HG03025 (cell line): ENCODE measurements around the gene DLD.

Experiments used
- ATAC-seq: cut with Tn5 transposase; IDR thresholded peaks from one replicate; pipeline ENCODE4 v1.9.1; 2021; ENCODE audit warnings: mild to moderate bottlenecking, moderate library complexity; ENCODE audit not compliant: unreplicated experiment, low FRiP score

The DLD gene

DNA sequence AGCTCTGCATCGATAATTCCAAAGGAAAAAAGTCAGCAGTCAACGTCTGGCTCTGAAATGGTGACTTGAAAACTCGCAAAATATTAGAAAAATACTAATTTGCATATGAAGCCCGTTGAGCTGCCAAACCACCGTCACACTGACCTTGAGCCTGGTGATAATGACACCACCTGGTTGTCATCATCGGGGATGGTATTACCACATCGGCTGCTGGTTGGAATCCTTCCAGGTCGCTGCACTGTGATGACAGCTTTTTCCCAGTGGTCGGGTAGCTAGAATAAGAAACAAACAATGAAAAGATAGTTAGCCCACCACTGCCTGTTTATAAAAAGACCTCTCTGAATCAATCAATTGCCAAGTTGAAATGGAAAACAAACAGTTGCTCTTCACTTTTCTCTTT, 70.4 kb downstream of the DLD start:
- no peak for ATAC-seq

DNA sequence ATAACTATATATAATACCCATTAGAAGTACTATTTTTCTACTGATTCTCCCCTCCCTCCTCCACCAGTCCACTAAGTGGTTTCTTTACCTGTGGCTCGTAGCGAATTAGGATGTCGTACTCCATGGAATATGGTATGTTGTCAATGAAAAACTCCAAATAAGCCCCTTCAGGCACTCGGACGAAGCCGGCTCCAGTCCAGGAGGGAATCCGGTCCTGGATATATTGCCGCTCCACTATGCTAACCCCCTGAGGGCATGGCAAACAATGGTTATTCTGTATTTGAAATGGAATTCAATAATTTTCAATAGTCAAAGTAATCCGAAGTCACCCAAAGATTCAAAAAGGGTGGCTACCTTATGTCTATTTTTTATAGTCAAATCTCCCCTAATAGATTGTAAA, 71.8 kb downstream of the DLD start:
- ATAC-seq, result no peak

DNA sequence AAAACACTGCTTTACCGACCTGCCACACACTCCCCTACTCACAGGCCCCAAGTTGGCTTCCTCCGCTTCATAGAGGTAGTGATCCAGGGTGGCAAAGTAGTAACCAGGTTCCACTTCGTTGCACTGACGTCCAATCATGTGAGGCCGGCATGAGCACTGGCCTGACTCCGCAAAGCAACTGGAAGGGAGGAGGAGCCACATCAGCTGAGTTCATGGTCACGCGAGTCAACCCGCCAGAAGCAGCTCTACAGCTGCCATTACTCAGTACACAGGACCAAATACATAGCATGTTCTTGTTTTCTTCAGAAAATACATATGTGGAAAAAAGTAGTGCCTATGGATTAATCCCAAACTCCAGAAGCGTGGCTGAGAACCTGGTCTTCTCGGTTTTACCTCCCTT, 73.5 kb downstream of the DLD start:
- ATAC-seq, result no peak

DNA sequence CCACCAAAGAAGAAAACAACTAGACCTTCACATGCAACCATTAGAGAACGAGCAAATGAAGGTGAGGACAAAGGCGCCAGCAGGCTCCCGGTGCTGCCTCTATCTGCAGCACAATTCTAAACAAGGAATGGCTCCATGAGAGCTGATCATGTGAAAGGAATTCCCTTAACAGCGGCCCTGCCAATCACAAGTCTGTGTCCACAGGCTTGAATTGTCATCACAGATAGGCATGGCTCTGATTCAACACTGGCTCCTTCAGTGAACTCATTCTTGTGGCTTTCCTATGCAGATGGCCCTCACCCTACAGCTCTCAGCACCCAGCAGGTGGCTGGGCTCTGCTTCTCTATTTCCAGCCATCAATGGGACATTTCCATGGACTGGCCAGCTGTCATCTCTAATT, 75.7 kb downstream of the DLD start:
- no peak for ATAC-seq

DNA sequence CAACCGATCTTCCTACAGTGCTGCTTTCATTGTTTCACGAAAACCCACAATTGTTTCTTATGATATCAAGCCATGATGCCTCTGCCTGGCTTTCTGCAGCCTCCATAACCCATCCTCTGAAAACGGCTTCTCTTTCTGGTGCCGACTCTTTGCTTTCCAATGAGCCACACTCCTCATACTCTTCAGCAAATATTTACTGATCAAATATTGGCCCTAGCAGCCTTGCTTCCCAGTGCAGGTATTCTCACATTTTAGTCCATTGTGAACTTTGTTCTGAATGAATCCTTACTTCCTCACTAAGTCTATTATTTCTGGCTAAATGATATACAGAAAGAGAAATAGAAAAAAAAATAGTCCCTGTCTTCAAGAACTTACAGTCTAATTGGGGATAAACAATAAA, 76.4 kb downstream of the DLD start:
- no peak for ATAC-seq

DNA sequence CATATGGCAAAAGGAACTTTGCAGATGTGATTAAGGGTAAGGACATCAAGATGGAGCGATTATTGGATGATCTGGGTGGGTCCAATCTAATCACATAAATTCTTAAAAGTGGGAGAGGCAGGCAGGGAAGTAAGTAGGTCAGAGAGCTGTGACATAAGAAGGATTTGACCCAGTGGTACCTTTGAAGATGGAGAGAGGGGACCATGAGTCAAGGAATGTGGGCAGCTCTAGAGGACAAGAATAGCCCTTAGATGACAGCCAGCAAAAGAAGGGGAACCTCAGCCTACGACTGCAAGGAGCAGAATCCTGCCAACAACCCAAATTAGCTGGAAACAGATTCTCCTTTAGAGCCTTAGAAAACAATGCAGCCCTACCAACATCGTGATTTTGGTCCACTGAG, 77.5 kb downstream of the DLD start:
- no peak for ATAC-seq

DNA sequence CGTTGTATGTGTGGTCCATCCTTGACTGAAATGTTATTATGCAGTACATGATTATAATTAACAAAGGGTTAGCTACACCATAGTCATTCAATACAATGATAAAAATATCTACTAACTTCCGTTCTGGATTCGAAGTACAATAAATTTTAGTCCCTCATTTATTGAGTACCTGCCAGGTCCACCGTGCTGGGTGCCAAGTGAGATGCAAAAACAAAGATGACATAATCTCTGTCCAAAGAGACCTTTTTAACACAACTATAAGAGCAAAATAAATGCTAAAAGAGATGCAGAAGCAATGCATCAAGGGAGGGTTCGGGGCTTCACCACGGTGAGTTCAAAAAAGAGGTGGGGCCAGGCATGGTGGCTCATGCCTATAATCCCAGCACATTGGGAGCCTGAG, 78.9 kb downstream of the DLD start:
- no peak for ATAC-seq
